HEK293 (cell line): Measurements from ENCODE around the gene SH3D19.

Source experiments
- GLI4 ChIP-seq: fragments of 450-650 bp; formaldehyde crosslinking; IDR thresholded peaks from 2 replicates; pipeline ENCODE4 v1.5.1; 2016; ENCODE audit warnings: missing biosample characterization, missing genetic modification characterization
- ZEB2 ChIP-seq: fragments of 450-650 bp; formaldehyde crosslinking; IDR thresholded peaks from 2 replicates; pipeline ENCODE4 v1.5.1; 2016; ENCODE audit warnings: missing biosample characterization, missing genetic modification characterization
- TF ChIP-seq, protein P1 (sequence below): fragments of 450-650 bp; formaldehyde crosslinking; conservative IDR thresholded peaks from 2 replicates; pipeline ENCODE4 v1.5.1; 2016; ENCODE audit warnings: low read depth, missing biosample characterization, missing genetic modification characterization

DNA sequence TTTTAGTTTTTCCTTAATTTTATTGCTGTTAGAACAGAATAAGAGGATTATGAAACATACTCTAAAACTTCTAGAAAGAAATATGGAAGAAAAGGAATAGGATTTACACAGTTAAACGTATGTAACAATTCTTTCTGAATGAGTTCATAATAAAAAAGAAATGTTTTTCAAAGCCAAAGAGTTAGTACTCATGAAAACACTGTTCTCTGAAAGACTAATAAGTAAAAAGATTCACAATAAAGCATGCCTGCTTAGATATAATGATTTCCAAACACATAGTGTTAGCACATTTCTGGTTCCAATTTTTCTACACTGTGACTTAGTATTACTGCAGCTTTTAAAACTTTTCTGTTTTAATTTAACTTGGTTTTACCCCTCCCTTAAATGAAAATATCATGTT lies 98.2 kb downstream of the SH3D19 start:
- TF ChIP-seq, protein P1, sequence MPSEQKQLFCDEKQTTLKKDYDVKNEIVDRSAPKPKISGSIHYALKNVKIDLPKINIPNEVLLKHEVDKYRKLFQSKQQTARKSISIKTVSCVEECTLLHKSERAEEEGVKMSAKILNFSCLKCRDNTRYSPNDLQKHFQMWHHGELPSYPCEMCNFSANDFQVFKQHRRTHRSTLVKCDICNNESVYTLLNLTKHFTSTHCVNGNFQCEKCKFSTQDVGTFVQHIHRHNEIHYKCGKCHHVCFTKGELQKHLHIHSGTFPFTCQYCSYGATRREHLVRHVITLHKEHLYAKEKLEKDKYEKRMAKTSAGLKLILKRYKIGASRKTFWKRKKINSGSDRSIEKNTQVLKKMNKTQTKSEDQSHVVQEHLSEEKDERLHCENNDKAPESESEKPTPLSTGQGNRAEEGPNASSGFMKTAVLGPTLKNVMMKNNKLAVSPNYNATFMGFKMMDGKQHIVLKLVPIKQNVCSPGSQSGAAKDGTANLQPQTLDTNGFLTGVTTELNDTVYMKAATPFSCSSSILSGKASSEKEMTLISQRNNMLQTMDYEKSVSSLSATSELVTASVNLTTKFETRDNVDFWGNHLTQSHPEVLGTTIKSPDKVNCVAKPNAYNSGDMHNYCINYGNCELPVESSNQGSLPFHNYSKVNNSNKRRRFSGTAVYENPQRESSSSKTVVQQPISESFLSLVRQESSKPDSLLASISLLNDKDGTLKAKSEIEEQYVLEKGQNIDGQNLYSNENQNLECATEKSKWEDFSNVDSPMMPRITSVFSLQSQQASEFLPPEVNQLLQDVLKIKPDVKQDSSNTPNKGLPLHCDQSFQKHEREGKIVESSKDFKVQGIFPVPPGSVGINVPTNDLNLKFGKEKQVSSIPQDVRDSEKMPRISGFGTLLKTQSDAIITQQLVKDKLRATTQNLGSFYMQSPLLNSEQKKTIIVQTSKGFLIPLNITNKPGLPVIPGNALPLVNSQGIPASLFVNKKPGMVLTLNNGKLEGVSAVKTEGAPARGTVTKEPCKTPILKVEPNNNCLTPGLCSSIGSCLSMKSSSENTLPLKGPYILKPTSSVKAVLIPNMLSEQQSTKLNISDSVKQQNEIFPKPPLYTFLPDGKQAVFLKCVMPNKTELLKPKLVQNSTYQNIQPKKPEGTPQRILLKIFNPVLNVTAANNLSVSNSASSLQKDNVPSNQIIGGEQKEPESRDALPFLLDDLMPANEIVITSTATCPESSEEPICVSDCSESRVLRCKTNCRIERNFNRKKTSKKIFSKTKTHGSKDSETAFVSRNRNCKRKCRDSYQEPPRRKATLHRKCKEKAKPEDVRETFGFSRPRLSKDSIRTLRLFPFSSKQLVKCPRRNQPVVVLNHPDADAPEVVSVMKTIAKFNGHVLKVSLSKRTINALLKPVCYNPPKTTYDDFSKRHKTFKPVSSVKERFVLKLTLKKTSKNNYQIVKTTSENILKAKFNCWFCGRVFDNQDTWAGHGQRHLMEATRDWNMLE (tag by site-specific recombination), result no peak
- TF ChIP-seq ZEB2 (tag by site-specific recombination) (no peak), GLI4 (tag by site-specific recombination) (no peak)
